ENCODE data around the gene CTBP1. TPM values are rescaled to one million over a fixed set of nuclear protein-coding genes. Genes with fewer than 3 reads are reported as not detected.

Gene CTBP1
- total and polyA plus RNA-seq, 2 donors = 98.2 to 188 TPM

DNA sequence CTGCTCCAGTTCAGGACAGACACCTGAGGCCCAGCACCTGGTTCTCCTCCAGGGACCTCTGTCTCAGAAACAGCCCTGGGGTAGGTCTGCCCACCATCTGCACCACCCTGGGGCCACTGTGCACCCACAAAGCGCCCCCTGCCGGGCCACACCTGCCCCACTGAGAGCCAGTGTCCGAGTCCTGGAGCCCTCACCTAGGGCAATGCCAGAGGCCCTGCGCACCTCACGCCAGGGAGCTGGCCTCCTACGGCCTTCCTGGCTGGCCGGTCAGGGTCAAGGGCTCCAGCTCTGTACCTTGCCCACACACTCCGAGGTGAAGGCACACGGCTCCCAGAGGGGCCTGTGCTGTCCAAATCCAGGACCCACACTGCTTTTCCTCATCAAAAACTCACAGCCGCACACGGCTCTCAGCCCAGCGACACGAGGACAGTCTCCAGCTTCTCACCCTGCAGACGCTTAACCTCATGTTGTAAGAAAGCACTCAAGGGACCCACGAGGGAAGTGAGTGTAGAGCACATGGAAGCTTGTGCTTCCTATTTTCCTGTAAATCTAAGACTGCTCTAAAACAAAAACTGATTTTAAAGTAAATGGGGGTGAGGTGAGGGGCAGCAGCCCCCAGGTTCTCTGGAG lies 5.4 kb downstream of the CTBP1 start:
- 92% methylated on average over 15 of the region's 15 CpGs for WGBS
- H3K9me3 ChIP-seq (ENCODE audit: control insufficient read depth in 2 of 2, insufficient read depth in 1 of 2, low read length in 1 of 2) = no peaks in the 10 kb centered on the region
- H3K36me3 ChIP-seq (ENCODE audit: control insufficient read depth in 2 of 2, insufficient read depth in 2 of 2, low read length in 1 of 2) = peaks cover 30 to 38% of the 10 kb centered on the region in 2 donors
- H3K27ac ChIP-seq (ENCODE audit: low read depth in 1 of 2, low read length in 1 of 2) = no peak overlapping the region
- H3K27me3 ChIP-seq (ENCODE audit: control insufficient read depth in 2 of 2, insufficient read depth in 1 of 2, low read length in 1 of 2) = no peaks in the 10 kb centered on the region
- DNase-seq (ENCODE audit: low read depth in 6 of 9, low spot score in 9 of 9) = no peak
- peaks cover 18 to 19% of the 10 kb centered on the region in 2 donors for H3K4me1 ChIP-seq (ENCODE audit: control insufficient read depth in 2 of 2, insufficient read depth in 2 of 2, low read length in 2 of 2)
- H3K4me3 ChIP-seq (ENCODE audit: low read length in 2 of 2) = no peak overlapping the region

DNA sequence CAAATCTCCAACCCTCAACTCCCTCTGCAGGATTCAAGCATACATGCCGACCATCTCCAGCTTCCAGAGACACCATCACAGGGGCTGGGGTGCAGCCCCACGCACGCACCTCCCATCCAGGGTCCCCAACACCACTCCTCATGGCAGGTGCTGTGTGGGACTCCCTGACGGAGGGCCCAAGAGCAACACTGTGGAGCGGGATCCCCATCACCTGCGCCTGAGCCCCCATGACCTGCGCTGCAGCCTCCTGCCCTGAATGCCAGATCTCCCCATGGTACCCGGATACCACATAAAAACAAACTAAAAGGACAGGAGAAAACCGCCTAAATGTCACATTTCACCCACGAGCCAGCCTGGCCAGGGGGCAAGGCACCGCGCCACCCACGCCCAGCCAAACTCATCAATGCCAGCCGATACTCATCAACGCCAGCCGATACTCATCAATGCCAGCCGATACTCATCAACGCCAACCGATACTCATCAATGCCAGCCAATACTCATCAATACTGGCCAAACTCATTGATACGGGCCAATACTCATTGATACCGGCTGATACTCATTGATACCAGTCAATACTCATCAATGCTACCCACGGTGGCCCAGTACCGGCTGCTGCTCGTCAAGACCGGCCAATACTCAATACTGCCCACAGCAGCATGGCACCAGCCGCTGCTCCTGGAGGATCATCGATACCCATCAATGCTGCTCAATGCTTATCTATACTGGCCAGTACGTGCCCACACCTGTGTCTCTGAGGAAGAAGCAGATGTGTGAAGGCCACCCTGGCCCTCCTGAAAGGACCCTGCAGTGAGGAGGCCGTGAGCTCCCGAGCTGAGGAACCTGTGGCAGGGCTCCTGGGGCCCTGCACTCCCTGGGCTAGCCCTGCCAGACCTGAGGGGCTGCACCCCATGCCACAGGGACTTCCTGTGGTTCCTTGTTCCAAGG lies 6.2 kb downstream of the CTBP1 start:
- no peaks in the 10 kb centered on the region for H3K27me3 ChIP-seq (ENCODE audit: control insufficient read depth in 2 of 2, insufficient read depth in 1 of 2, low read length in 1 of 2)
- H3K4me3 ChIP-seq (ENCODE audit: low read length in 2 of 2) = no peak overlapping the region
- no peaks in the 10 kb centered on the region for H3K9me3 ChIP-seq (ENCODE audit: control insufficient read depth in 2 of 2, insufficient read depth in 1 of 2, low read length in 1 of 2)
- H3K27ac ChIP-seq (ENCODE audit: low read depth in 1 of 2, low read length in 1 of 2) = no peak overlapping the region
- WGBS = 96% methylated on average over 30 of the region's 30 CpGs
- DNase-seq (ENCODE audit: low read depth in 6 of 9, low spot score in 9 of 9) = no peak
- H3K4me1 ChIP-seq (ENCODE audit: control insufficient read depth in 2 of 2, insufficient read depth in 2 of 2, low read length in 2 of 2) = peaks cover 18 to 19% of the 10 kb centered on the region in 2 donors
- H3K36me3 ChIP-seq (ENCODE audit: control insufficient read depth in 2 of 2, insufficient read depth in 2 of 2, low read length in 1 of 2) = peaks cover 38 to 45% of the 10 kb centered on the region in 2 donors

DNA sequence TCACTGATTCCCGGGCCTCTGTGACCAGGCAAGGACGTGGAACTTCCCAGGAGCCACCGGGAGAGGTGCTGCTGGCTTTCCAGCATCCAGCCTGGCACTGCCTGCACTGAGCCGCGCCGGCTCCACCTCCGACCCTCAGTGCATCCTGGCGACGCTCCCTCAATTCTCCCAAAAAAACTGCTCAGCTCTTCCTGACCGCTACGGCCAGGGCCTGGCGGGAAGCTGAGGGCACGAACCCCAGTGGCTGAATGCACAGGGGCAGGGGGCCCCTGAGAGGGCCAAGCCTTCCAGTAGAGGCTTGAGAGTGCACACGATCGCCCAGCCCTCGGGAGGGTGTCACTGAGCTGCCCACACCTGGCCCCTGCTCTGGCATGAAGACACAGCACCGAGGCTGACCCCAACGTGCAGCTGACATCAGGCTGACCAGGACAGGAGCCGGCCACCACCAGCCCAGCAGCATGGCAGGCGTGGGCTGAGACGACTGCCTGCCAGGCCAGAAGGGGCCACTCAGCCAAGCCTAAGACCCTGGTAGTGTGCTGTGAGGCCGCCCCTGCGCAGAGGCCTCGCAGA lies 6.9 kb downstream of the CTBP1 start:
- Histone ChIP-seq H3K4me1 (ENCODE audit: control insufficient read depth in 2 of 2, insufficient read depth in 2 of 2, low read length in 2 of 2) (peaks cover 13 to 15% of the 10 kb centered on the region in 2 donors), H3K27me3 (ENCODE audit: control insufficient read depth in 2 of 2, insufficient read depth in 1 of 2, low read length in 1 of 2) (no peaks in the 10 kb centered on the region), H3K36me3 (ENCODE audit: control insufficient read depth in 2 of 2, insufficient read depth in 2 of 2, low read length in 1 of 2) (peaks cover 43 to 53% of the 10 kb centered on the region in 2 donors), H3K27ac (ENCODE audit: low read depth in 1 of 2, low read length in 1 of 2) (no peak overlapping the region), H3K4me3 (ENCODE audit: low read length in 2 of 2) (no peak overlapping the region), H3K9me3 (ENCODE audit: control insufficient read depth in 2 of 2, insufficient read depth in 1 of 2, low read length in 1 of 2) (no peaks in the 10 kb centered on the region)
- 94% methylated on average over 24 of the region's 24 CpGs for WGBS
- DNase-seq (ENCODE audit: low read depth in 6 of 9, low spot score in 9 of 9) = no peak

DNA sequence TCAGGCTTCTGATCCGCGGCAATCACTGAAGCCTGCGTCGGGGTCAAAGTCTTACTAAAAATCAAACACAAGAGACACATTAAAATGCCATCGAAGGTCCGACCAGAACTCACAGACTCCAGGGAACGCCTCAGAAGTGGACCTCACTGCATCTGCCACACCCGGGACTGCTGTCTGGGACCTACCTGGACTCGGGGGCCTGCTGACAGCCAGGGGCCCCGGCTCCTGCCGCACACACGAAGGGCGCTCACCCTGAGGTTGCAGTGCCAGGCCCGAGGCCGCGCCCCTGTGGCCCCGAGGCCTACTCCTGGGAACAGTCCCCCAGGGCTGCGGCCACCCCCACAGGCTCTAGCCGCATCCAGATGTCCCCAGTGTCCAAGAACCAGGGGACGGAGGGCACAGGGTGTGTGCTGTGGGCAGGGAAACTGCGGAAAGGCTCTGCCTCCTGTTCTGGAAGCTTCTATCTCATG lies 7.4 kb downstream of the CTBP1 start:
- Histone ChIP-seq H3K36me3 (ENCODE audit: control insufficient read depth in 2 of 2, insufficient read depth in 2 of 2, low read length in 1 of 2) (peaks cover 46 to 57% of the 10 kb centered on the region in 2 donors), H3K4me3 (ENCODE audit: low read length in 2 of 2) (no peak overlapping the region), H3K4me1 (ENCODE audit: control insufficient read depth in 2 of 2, insufficient read depth in 2 of 2, low read length in 2 of 2) (peaks cover 8 to 9% of the 10 kb centered on the region in 2 donors), H3K27ac (ENCODE audit: low read depth in 1 of 2, low read length in 1 of 2) (no peak overlapping the region), H3K9me3 (ENCODE audit: control insufficient read depth in 2 of 2, insufficient read depth in 1 of 2, low read length in 1 of 2) (no peaks in the 10 kb centered on the region), H3K27me3 (ENCODE audit: control insufficient read depth in 2 of 2, insufficient read depth in 1 of 2, low read length in 1 of 2) (no peaks in the 10 kb centered on the region)
- WGBS = 98% methylated on average over 21 of the region's 21 CpGs
- no peak for DNase-seq (ENCODE audit: low read depth in 6 of 9, low spot score in 9 of 9)

DNA sequence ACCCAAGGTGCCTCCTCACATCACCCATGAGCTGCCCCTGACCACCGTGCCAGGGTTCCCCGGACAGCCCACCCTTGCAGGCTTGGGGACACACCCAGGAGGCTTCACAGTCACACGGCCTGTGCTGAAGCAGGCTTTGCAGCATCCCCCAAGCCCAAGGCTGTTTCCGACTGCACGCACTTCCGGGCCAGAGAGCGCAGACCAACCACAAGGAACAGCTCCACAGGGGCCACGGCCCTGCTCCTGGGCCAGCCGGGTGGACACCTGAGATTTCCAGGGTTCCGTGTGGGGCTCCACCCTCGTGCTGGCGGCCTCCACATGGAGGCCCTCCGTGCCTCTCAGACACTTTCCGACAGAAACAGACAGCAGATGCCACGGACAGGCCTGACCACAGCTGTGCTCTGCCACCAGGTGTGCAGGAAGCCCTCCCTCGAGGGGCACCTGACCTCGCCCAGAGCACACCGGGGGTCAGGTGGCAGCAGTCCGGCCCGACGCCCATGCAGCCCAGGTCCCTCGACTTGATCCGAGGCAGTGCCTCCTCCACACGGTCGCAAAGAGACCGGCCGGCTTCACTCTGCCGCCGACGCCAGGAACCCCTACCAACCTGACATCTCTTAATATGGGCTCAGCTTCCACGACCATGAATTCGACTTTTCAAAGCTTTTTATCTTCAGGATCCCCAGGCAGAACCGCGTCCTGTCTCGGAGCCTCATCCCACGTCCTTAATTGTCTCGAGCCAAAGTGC lies 8.0 kb downstream of the CTBP1 start:
- Histone ChIP-seq H3K4me1 (ENCODE audit: control insufficient read depth in 2 of 2, insufficient read depth in 2 of 2, low read length in 2 of 2) (peaks cover 2 to 3% of the 10 kb centered on the region in 2 donors), H3K4me3 (ENCODE audit: low read length in 2 of 2) (no peak overlapping the region), H3K27me3 (ENCODE audit: control insufficient read depth in 2 of 2, insufficient read depth in 1 of 2, low read length in 1 of 2) (no peaks in the 10 kb centered on the region), H3K27ac (ENCODE audit: low read depth in 1 of 2, low read length in 1 of 2) (no peak overlapping the region), H3K9me3 (ENCODE audit: control insufficient read depth in 2 of 2, insufficient read depth in 1 of 2, low read length in 1 of 2) (no peaks in the 10 kb centered on the region), H3K36me3 (ENCODE audit: control insufficient read depth in 2 of 2, insufficient read depth in 2 of 2, low read length in 1 of 2) (peaks cover 48 to 58% of the 10 kb centered on the region in 2 donors)
- WGBS = 93% methylated on average over 37 of the region's 37 CpGs
- no peak for DNase-seq (ENCODE audit: low read depth in 6 of 9, low spot score in 9 of 9)

DNA sequence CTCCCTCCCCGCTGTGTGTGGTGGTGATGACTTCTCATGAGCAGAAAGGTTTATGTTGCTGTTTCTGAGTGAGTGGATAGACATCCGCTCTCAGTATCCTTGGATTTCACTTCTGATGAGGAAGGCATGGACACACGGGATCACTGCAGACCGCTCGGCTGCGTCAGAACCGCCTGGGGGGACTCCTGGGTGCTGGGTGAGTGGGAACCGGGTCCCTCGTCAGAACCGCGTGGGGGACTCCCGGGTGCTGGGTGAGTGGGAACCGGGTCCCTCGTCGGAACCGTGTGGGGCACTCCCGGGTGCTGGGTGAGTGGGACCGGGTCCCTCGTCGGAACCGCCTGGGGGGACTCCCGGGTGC lies 9.0 kb downstream of the CTBP1 start:
- peaks cover 58 to 67% of the 10 kb centered on the region in 2 donors for H3K36me3 ChIP-seq (ENCODE audit: control insufficient read depth in 2 of 2, insufficient read depth in 2 of 2, low read length in 1 of 2)
- no peak overlapping the region for H3K4me3 ChIP-seq (ENCODE audit: low read length in 2 of 2)
- DNase-seq (ENCODE audit: low read depth in 6 of 9, low spot score in 9 of 9) = no peak
- no peaks in the 10 kb centered on the region for H3K4me1 ChIP-seq (ENCODE audit: control insufficient read depth in 2 of 2, insufficient read depth in 2 of 2, low read length in 2 of 2)
- H3K9me3 ChIP-seq (ENCODE audit: control insufficient read depth in 2 of 2, insufficient read depth in 1 of 2, low read length in 1 of 2) = no peaks in the 10 kb centered on the region
- no peak overlapping the region for H3K27ac ChIP-seq (ENCODE audit: low read depth in 1 of 2, low read length in 1 of 2)
- 97% methylated on average over 22 of the region's 22 CpGs for WGBS
- H3K27me3 ChIP-seq (ENCODE audit: control insufficient read depth in 2 of 2, insufficient read depth in 1 of 2, low read length in 1 of 2) = no peaks in the 10 kb centered on the region

DNA sequence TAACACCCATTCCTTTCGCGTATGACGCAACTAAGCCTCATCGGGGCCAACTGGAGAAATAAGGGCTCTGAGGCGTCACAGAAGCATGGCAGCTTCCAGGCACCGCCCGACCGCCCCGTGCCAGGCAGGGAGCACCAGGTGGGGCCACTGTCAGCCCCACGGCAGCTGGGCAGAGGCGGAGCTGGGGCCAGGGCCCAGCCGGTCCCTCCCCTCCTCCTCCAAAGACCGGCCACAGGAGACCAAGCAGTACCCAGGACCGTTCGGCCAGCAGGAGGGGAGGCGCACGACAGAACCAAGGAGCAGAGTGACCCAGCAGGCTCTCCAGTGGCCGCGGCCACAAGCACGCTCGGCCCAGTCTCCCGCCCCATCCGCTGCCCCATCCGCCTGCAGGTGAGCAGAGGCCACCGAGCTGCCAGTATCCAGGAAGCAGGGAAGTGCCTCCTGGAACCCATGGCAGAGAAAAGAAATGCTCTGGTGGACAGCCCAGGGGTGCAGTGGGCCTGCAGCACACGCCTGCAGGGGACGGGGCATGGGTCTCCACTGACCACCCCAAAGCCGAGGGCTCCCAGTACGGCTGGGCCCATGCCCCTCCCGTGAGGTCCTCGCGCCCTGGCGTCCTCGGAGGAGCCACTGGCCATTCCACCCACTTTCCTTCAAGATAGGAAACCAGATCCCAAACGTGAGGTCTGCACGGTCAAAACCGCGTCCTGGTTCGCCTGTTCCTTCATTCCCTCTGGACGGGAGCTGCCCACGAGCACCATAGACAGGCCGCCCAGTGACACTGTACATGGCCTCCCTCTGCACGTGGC lies 9.6 kb downstream of the CTBP1 start:
- Histone ChIP-seq H3K9me3 (ENCODE audit: control insufficient read depth in 2 of 2, insufficient read depth in 1 of 2, low read length in 1 of 2) (no peaks in the 10 kb centered on the region), H3K4me3 (ENCODE audit: low read length in 2 of 2) (no peak overlapping the region), H3K4me1 (ENCODE audit: control insufficient read depth in 2 of 2, insufficient read depth in 2 of 2, low read length in 2 of 2) (no peaks in the 10 kb centered on the region), H3K36me3 (ENCODE audit: control insufficient read depth in 2 of 2, insufficient read depth in 2 of 2, low read length in 1 of 2) (peaks cover 62 to 73% of the 10 kb centered on the region in 2 donors), H3K27me3 (ENCODE audit: control insufficient read depth in 2 of 2, insufficient read depth in 1 of 2, low read length in 1 of 2) (no peaks in the 10 kb centered on the region), H3K27ac (ENCODE audit: low read depth in 1 of 2, low read length in 1 of 2) (no peak overlapping the region)
- WGBS = 95% methylated on average over 43 of the region's 43 CpGs
- no peak for DNase-seq (ENCODE audit: low read depth in 6 of 9, low spot score in 9 of 9)

DNA sequence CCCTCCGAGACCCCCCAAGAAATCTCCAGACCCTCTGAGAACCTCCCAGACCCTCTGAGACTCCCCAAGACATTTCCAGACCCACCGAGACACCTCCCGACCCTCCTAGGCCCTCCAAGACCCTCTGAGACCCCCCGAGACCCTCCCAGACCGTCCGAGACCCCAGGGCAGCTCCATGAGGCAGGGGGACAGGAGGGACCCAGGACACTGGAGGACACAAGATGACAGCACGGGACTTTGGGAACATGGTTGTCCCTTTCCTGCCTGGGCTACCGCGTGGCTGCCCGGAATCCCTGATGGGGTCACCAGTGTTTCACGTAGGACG lies 10.3 kb downstream of the CTBP1 start:
- H3K4me3 ChIP-seq (ENCODE audit: low read length in 2 of 2) = no peak overlapping the region
- H3K27me3 ChIP-seq (ENCODE audit: control insufficient read depth in 2 of 2, insufficient read depth in 1 of 2, low read length in 1 of 2) = no peaks in the 10 kb centered on the region
- H3K4me1 ChIP-seq (ENCODE audit: control insufficient read depth in 2 of 2, insufficient read depth in 2 of 2, low read length in 2 of 2) = no peaks in the 10 kb centered on the region
- 97% methylated on average over 12 of the region's 12 CpGs for WGBS
- no peak for DNase-seq (ENCODE audit: low read depth in 6 of 9, low spot score in 9 of 9)
- peaks cover 69 to 80% of the 10 kb centered on the region in 2 donors for H3K36me3 ChIP-seq (ENCODE audit: control insufficient read depth in 2 of 2, insufficient read depth in 2 of 2, low read length in 1 of 2)
- no peak overlapping the region for H3K27ac ChIP-seq (ENCODE audit: low read depth in 1 of 2, low read length in 1 of 2)
- H3K9me3 ChIP-seq (ENCODE audit: control insufficient read depth in 2 of 2, insufficient read depth in 1 of 2, low read length in 1 of 2) = no peaks in the 10 kb centered on the region
